HG02885 (cell line): Measurements from ENCODE around the gene OVCH2.

Experiments used
- ATAC-seq: cut with Tn5 transposase; IDR thresholded peaks from one replicate; pipeline ENCODE4 v1.9.1; 2021; ENCODE audit warnings: mild to moderate bottlenecking; ENCODE audit not compliant: unreplicated experiment, poor library complexity

OVCH2 gene

DNA sequence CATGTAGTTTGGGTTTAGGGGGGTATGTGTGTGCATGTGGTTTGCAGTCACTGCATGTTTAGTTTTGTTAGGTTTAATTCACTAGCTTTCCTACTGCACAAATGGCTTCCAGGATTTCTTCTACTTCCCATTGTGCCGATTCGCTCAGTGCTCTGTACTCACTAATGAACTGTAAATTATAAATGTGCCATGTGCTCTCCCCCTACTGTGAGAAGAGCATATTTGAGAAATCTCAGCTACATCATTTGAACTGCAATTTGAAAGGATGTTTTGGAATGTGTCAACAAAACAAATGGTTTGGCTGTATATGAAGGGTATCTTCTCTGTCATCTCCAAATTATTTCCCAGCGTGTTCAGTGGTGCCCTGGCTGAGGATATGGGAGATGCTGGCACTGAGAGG is 61.1 kb downstream of the OVCH2 start:
- ATAC-seq: no peak

DNA sequence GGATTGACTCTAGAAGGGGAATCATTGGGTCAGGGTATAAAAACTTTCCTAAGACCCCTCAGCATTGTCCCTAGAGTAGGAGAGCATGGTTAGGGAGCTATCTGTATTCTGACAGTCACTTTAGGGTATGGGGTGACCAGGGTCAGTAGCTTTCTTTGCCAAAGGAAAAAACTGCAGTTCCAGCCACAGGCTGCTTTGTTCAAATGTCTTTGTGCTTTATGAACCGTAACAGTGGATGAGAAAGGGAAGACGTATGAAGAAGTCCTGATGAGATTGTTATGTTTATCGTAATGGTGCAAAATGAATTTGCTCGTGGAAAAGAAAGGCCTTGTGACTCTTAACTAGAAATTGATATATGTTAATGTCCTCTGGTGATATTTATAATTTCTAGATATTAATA is 63.0 kb downstream of the OVCH2 start:
- no peak for ATAC-seq

DNA sequence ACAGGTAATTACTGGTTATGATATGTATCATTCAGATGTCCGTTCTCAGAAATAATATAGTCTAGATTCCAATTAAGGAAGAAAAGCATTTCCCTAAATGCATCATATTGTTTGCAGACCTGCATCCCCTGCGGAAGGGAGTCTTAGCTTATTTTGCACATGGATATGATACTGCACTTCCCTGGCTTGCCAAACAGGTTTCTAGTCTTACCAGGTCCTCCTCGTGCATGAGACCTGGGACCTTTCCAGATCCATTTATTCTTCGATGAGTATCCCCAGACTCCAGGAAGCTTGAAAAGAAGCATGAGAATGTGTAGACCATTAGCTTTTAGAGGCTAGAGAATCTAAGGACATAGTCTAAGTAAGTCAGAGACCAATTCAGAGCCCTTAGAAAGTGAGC is 63.5 kb downstream of the OVCH2 start:
- ATAC-seq: no peak

DNA sequence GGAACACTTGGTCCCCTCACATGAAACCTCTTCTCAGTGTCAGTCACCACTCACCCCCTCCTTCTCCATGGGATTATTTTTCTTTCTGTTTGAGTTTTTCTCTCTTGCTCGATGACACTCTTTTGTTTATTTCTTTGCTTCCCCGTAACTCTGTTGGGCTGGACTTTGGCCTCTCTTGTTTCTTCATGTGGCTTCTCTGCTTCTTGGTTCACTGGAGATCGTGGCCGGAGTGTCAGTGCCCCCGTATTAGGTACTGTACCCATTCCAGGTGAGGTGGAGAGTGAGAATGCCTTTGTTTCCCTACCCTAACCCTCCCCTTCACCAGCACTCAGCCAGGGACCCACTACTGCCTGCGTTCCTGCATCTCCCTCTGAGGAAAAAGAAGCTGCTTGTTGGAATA is 65.5 kb downstream of the OVCH2 start:
- no peak for ATAC-seq

DNA sequence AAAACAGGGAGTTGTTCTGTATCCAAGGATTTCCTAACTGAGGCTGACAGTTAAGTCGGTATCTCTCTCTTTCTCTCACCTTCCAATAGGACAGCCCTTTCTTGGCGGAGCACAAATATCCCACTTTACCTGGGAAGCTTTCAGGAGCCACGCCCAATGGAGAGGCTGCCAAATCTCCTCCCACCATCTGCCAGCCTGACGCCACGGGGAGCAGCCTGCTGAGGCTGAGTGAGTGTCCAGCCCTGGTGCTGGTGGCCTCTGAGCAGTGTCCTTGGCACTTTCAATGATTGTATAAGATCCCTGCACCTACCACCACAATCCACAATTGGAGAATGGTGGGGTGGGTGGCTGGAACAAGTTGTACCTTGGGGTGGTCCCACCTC is 66.6 kb downstream of the OVCH2 start:
- no peak for ATAC-seq
